Gastrocnemius medialis (tissue), 4 donors: ENCODE results near the gene PLD4.
"Not testable (repeated sequence)": the region's sequence is repeated elsewhere in the genome, so short reads cannot be mapped to it uniquely, and the experiment has no call there.

Source experiments
- POLR2A ChIP-seq, 2 donors: fragments of 450-650 bp; IDR thresholded peaks; one replicate each; pipeline ENCODE4 v1.6.1; 2017; ENCODE audit warnings: antibody characterized with exemption in 2 of 2, mild to moderate bottlenecking in 2 of 2, moderate library complexity in 2 of 2
- TF ChIP-seq, protein P1 (sequence below), 5 experiments: fragments of 450-650 bp in 3 of 5; fragments of 200-600 bp in 2 of 5; sonication (generic) in 2 of 5; IDR thresholded peaks in 4 of 5; conservative IDR thresholded peaks in 1 of 5; 1 replicate in 4 of 5; 2 replicates in 1 of 5; pipeline ENCODE4 v1.5.1; 2016 to 2019; ENCODE audit warnings: antibody characterized with exemption in 5 of 5, mild to moderate bottlenecking in 3 of 5, moderate library complexity in 3 of 5

- TF ChIP-seq, protein P1, sequence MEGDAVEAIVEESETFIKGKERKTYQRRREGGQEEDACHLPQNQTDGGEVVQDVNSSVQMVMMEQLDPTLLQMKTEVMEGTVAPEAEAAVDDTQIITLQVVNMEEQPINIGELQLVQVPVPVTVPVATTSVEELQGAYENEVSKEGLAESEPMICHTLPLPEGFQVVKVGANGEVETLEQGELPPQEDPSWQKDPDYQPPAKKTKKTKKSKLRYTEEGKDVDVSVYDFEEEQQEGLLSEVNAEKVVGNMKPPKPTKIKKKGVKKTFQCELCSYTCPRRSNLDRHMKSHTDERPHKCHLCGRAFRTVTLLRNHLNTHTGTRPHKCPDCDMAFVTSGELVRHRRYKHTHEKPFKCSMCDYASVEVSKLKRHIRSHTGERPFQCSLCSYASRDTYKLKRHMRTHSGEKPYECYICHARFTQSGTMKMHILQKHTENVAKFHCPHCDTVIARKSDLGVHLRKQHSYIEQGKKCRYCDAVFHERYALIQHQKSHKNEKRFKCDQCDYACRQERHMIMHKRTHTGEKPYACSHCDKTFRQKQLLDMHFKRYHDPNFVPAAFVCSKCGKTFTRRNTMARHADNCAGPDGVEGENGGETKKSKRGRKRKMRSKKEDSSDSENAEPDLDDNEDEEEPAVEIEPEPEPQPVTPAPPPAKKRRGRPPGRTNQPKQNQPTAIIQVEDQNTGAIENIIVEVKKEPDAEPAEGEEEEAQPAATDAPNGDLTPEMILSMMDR (IDR thresholded peaks at IDR 0.05 in 4 of 5, conservative IDR thresholded peaks at IDR 0.05 in 1 of 5): not testable (repeated sequence)
- not testable (repeated sequence) for TF ChIP-seq POLR2A (IDR thresholded peaks at IDR 0.05)
Measured at GRCh38 chr14:104944016-104944308, 19.3 kb downstream of the PLD4 start.
